Measurements from ENCODE around the gene C16orf54. TPM values are rescaled to one million over a fixed set of nuclear protein-coding genes. Genes with fewer than 3 reads are reported as not detected.

Gene C16orf54
- polyA plus RNA-seq, 1 experiment, result not detected

- Histone ChIP-seq H3K27me3 (ENCODE audit: control insufficient read depth, insufficient read depth, low read length) (peaks cover 7% of the 10 kb centered on the region), H3K4me3 (ENCODE audit: low read depth, low read length) (no peak overlapping the region), H3K27ac (ENCODE audit: low read depth, low read length) (no peak overlapping the region), H3K9me3 (ENCODE audit: control insufficient read depth, insufficient read depth, low read length) (peaks cover 13% of the 10 kb centered on the region)
- peak; percentile 72 for DNase-seq (ENCODE audit: low read depth, low spot score)
- ChIA-PET CTCF (interaction anchor here (0.6 to 2.8 kb wide), 26 partner anchors 10 to 709 kb away, joined by 3 to 22 read pairs (median 5); partner anchors contain the start of genes KIF22, PAGR1 and TLCD3B), POLR2A (interaction anchor here (0.7 kb wide), 1 partner anchor 365 kb away, joined by 3 read pairs; the partner anchor contains the start of gene ALDOA)
- TF ChIP-seq CTCF (IDR thresholded peaks at IDR 0.05; ENCODE audit: low read depth, low read length), result peak; percentile 90
Measured at GRCh38 chr16:29700253-29700987, 45.4 kb downstream of the C16orf54 start.

DNA sequence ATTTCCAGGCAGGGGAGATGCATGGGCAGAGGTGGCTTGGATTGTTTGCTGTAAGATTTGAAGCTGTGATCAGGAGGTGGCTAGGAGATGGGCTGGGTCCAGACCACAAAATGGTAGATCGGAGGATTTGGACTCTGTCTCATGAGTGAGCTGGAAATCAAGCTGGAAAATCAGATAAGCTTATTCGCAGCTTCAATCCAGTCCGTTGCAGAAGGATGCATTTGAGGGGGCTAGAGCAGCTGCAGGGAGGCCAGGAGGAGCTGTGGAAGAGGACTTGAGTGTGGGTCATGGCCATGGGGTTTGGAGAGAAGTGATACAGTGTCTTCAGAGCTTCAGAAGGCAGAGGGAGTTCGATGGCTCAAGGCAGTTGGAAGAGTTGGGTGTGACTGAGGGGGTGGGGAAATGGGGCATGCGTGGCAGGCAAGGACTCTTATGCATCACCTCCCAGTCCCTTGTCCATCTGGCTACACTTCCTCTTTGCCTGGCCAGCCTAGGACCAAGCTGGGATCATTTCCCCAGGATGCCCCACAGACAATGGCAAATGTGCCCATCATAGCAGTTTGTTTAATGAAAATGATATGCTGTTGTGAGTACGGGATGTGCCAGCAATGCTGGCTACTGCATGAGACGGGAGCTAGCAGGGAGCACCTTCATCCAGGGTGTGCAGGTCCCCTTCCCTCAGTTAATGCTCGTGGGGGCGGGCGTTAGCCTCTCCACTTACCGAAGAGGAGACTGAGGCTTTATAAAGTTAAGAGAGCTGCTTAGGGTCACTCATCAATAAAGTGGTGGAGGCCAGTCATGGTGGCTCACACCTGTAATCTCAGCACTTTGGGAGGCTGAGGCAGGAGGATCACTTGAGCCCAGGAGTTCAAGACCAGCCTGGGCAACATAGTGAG lies 46.2 kb downstream of the C16orf54 start:
- DNase-seq (ENCODE audit: low read depth, low spot score), result no peak
- no peak for TF ChIP-seq CTCF (IDR thresholded peaks at IDR 0.05; ENCODE audit: low read depth, low read length)

GRCh38 chr16:29698484-29699323 lies 47.1 kb downstream of the C16orf54 start:
- Histone ChIP-seq H3K9me3 (ENCODE audit: control insufficient read depth, insufficient read depth, low read length) (peaks cover 13% of the 10 kb centered on the region), H3K27ac (ENCODE audit: low read depth, low read length) (no peak overlapping the region), H3K27me3 (ENCODE audit: control insufficient read depth, insufficient read depth, low read length) (peaks cover 7% of the 10 kb centered on the region), H3K4me3 (ENCODE audit: low read depth, low read length) (no peak overlapping the region)
- POLR2A ChIA-PET, result interaction anchor here (0.7 kb wide), 1 partner anchor 91 kb away, joined by 3 read pairs; no protein-coding TSS in a partner anchor
- no peak for DNase-seq (ENCODE audit: low read depth, low spot score)
- CTCF ChIA-PET, result interaction anchor here (0.6 to 2.8 kb wide), 5 partner anchors 17 to 341 kb away, joined by 3 to 22 read pairs (median 10); no protein-coding TSS in a partner anchor
- no peak for TF ChIP-seq CTCF (IDR thresholded peaks at IDR 0.05; ENCODE audit: low read depth, low read length)

More for the DNA sequence above, 46.2 kb downstream of the C16orf54 start:
- H3K4me3 ChIP-seq (ENCODE audit: low read depth, low read length), result no peak overlapping the region
- H3K27ac ChIP-seq (ENCODE audit: low read depth, low read length), result no peak overlapping the region
- H3K9me3 ChIP-seq (ENCODE audit: control insufficient read depth, insufficient read depth, low read length), result peaks cover 13% of the 10 kb centered on the region
- peaks cover 7% of the 10 kb centered on the region for H3K27me3 ChIP-seq (ENCODE audit: control insufficient read depth, insufficient read depth, low read length)
- ChIA-PET CTCF (interaction anchor here (0.6 to 2.8 kb wide), 19 partner anchors 10 to 341 kb away, joined by 3 to 22 read pairs (median 4); partner anchors contain the start of genes KIF22, PAGR1 and TLCD3B), POLR2A (interaction anchor here (0.7 kb wide), 2 partner anchors 90 to 366 kb away, joined by 3 read pairs; partner anchors contain the start of gene ALDOA)

DNA sequence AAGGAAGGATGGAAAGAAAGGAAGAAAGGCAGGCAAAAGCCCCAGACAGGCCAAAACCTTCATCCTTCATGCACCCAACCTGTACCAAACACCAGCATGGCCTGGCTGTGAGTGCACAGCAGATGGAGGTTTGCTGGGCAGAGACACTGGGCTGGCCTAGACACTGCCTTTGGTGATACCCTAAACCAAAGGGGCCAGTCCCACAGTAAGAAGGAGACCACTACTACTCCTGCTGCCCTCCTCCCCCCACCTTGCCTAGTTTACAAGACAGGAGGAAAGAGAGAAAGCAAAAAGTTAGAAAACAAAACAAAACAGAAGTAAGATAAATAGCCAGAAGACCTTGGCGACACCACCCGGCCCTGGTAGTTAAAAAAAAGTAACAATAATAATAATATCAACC lies 47.7 kb downstream of the C16orf54 start:
- Histone ChIP-seq H3K27me3 (ENCODE audit: control insufficient read depth, insufficient read depth, low read length) (peaks cover 7% of the 10 kb centered on the region), H3K4me3 (ENCODE audit: low read depth, low read length) (no peak overlapping the region), H3K9me3 (ENCODE audit: control insufficient read depth, insufficient read depth, low read length) (peaks cover 13% of the 10 kb centered on the region), H3K27ac (ENCODE audit: low read depth, low read length) (no peak overlapping the region)
- ChIA-PET POLR2A (no interaction called here), CTCF (no interaction called here)
- no peak for TF ChIP-seq CTCF (IDR thresholded peaks at IDR 0.05; ENCODE audit: low read depth, low read length)
- DNase-seq (ENCODE audit: low read depth, low spot score), result no peak

Data from AG04450 (cell line).